K562 (cell line): ENCODE data around the gene DHX40. TPM values are rescaled to one million over a fixed set of nuclear protein-coding genes. Genes with fewer than 3 reads are reported as not detected.

Source experiments
- BCL6 ChIP-seq: fragments of 250-450 bp; sonication (Bioruptor Pico); IDR thresholded peaks from 2 replicates; pipeline ENCODE4 v1.4.0; 2020
- CHD4 ChIP-seq: fragments of 200-600 bp; sonication (generic); IDR thresholded peaks from 3 replicates; pipeline ENCODE4 v1.6.1; 2012; ENCODE audit warnings: low read depth, mild to moderate bottlenecking, mixed read lengths, low read length, inconsistent platforms; ENCODE audit not compliant: insufficient read depth, insufficient replicate concordance, poor library complexity, severe bottlenecking
- DEAF1 ChIP-seq: fragments of 450-650 bp; formaldehyde crosslinking; IDR thresholded peaks from 2 replicates; pipeline ENCODE4 v1.4.0; 2020; ENCODE audit warnings: mild to moderate bottlenecking, moderate library complexity
- FOXA3 ChIP-seq, 2 experiments: fragments of 450-650 bp in 1 of 2; sonication (generic) in 1 of 2; formaldehyde crosslinking; IDR thresholded peaks in 1 of 2; conservative IDR thresholded peaks in 1 of 2; 2 replicates each; pipeline versions ENCODE4 v1.4.0 to v1.8.0; 2020 to 2022; ENCODE audit warnings: mild to moderate bottlenecking in 2 of 2, missing genetic modification reagents in 1 of 2
- KDM2B ChIP-seq: fragments of 250-450 bp; sonication (Bioruptor Pico); IDR thresholded peaks from 2 replicates; pipeline ENCODE4 v1.8.0; 2021; ENCODE audit warnings: mild to moderate bottlenecking, moderate library complexity
- NFIX ChIP-seq: fragments of 250-450 bp; sonication (Bioruptor Pico); IDR thresholded peaks from 2 replicates; pipeline ENCODE4 v1.4.0; 2020; ENCODE audit warnings: low read depth, mild to moderate bottlenecking, moderate library complexity
- NUFIP1 ChIP-seq: fragments of 450-650 bp; IDR thresholded peaks from 2 replicates; pipeline ENCODE4 v1.6.1; 2018; ENCODE audit not compliant: partially characterized antibody
- PHF21A ChIP-seq: fragments of 450-650 bp; IDR thresholded peaks from 2 replicates; pipeline ENCODE4 v1.6.1; 2017; ENCODE audit warnings: low read depth, borderline replicate concordance
- SAFB ChIP-seq: fragments of 200-400 bp; formaldehyde crosslinking; IDR thresholded peaks from 2 replicates; pipeline ENCODE4 v1.6.1; 2017; ENCODE audit warnings: low read depth, low read length, borderline replicate concordance
- SRF ChIP-seq, 2 experiments: fragments of 250-450, 450-650 bp in 1 of 2; sonication (Bioruptor Pico) in 1 of 2; sonication (generic) in 1 of 2; formaldehyde crosslinking; IDR thresholded peaks; 2 replicates each; pipeline versions ENCODE4 v1.5.0 to v1.5.1; 2020 to 2022; ENCODE audit warnings: mild to moderate bottlenecking in 1 of 2, missing genetic modification reagents in 1 of 2
- SRSF7 ChIP-seq: fragments of 200-400 bp; formaldehyde crosslinking; optimal IDR thresholded peaks from 2 replicates; pipeline ENCODE3; 2017; ENCODE audit warnings: mild to moderate bottlenecking, low read depth, low read length
- STAT5A ChIP-seq: IDR thresholded peaks from 2 replicates; pipeline ENCODE4 v1.6.1; 2012; ENCODE audit warnings: low read length, inconsistent platforms, borderline replicate concordance
- TRIM28 ChIP-seq: fragments of 450-650 bp; IDR thresholded peaks from 2 replicates; pipeline ENCODE4 v1.6.1; 2017
- U2AF1 ChIP-seq: fragments of 200-400 bp; formaldehyde crosslinking; optimal IDR thresholded peaks from 2 replicates; pipeline ENCODE3; 2017; ENCODE audit warnings: mild to moderate bottlenecking, low read depth, low read length, moderate library complexity
- USF1 ChIP-seq: sonication (generic); formaldehyde crosslinking; IDR thresholded peaks from 2 replicates; pipeline ENCODE4 v1.9.0; 2022; ENCODE audit warnings: mild to moderate bottlenecking, missing genetic modification reagents
- ZBTB5 ChIP-seq: fragments of 450-650 bp; IDR thresholded peaks from 2 replicates; pipeline ENCODE4 v1.6.1; 2017; ENCODE audit warnings: antibody characterized with exemption
- ZNF121 ChIP-seq: sonication (generic); formaldehyde crosslinking; conservative IDR thresholded peaks from 2 replicates; pipeline ENCODE4 v1.8.0; 2022; ENCODE audit warnings: missing genetic modification reagents
- ZNF140 ChIP-seq: fragments of 250-450 bp; sonication (Bioruptor Pico); IDR thresholded peaks from 2 replicates; pipeline ENCODE4 v1.8.0; 2021; ENCODE audit warnings: moderate library complexity, mild to moderate bottlenecking, inconsistent platforms
- ZNF668 ChIP-seq: fragments of 250-450 bp; sonication (Bioruptor Pico); IDR thresholded peaks from 2 replicates; pipeline ENCODE4 v1.8.0; 2022; ENCODE audit warnings: mild to moderate bottlenecking, inconsistent platforms
- ZNF695 ChIP-seq: fragments of 450-650 bp; formaldehyde crosslinking; IDR thresholded peaks from 2 replicates; pipeline ENCODE4 v1.4.0; 2020; ENCODE audit warnings: mild to moderate bottlenecking, moderate library complexity
- ZNF79 ChIP-seq: fragments of 250-450 bp; sonication (Bioruptor Pico); IDR thresholded peaks from 2 replicates; pipeline ENCODE4 v1.4.0; 2020; ENCODE audit warnings: low read depth, mild to moderate bottlenecking, moderate library complexity
- polyA plus RNA-seq, 8 experiments: library from polyadenylated mRNA; depleted of rRNA in 4 of 8; stranded (reverse) in 5 of 8; unstranded in 3 of 8; fragments of >200 nt; fragmentation: Nextera tagmentation in 2 of 8; fragmentation: Illumina TruSeq in 1 of 8; extraction: Ambion mirVana in 2 of 8; extraction: Trizol in 1 of 8; gene quantifications; 2 replicates each; pipeline versions ENCODE4 v1.2.1 to v1.2.3, GENCODE V29; 2011 to 2014; ENCODE audit warnings: inconsistent platforms in 1 of 8, missing spikeins in 1 of 8
- total RNA-seq, 7 experiments: library from RNA; depleted of rRNA in 6 of 7; stranded (reverse); fragments of >200 nt in 6 of 7; fragmentation: Illumina TruSeq in 2 of 7; extraction: Trizol in 2 of 7; gene quantifications; 2 replicates each; pipeline versions ENCODE4 v1.2.1 to v1.2.3, GENCODE V29; 2011 to 2021; ENCODE audit warnings: low replicate concordance in 1 of 7
- TF ChIP-seq, protein P1 (sequence below): fragments of 250-450 bp; sonication (Bioruptor Pico); IDR thresholded peaks from 2 replicates; pipeline ENCODE4 v1.8.0; 2022; ENCODE audit warnings: moderate library complexity, mild to moderate bottlenecking, inconsistent platforms
- TF ChIP-seq, protein P2 (sequence below): sonication (generic); formaldehyde crosslinking; IDR thresholded peaks from 2 replicates; pipeline ENCODE4 v1.9.0; 2022; ENCODE audit warnings: mild to moderate bottlenecking, missing genetic modification reagents

DHX40 gene
- total and polyA plus RNA-seq, 9 of the 15 experiments (the other 6 are each of a cell fraction or from before 2014, with no cell fraction given) = 7.2 to 38.6 (median 18.7) TPM

DNA sequence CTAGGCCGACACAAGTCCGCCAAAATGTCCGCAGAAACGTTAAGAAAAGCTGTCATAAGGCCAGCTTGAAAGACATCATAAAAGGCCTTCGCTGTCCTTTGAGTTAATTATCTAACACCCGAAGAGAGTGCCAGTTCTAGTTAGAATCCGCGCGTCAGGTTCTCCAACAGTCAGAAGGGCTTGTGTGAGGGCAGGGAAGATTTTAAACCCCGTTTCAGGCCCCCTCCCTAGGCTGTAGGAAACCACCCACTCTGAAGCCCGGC, 53.6 kb downstream of the DHX40 start (continued):
- TF ChIP-seq U2AF1 (no peak), USF1 (CRISPR knock-in tag) (no peak), ZBTB5 (no peak), ZNF695 (CRISPR knock-in tag) (no peak), ZNF668 (CRISPR knock-in tag) (no peak), NFIX (CRISPR knock-in tag) (no peak), NUFIP1 (no peak), FOXA3 (CRISPR knock-in tag; conservative IDR thresholded peaks at IDR 0.05 in 1 of 2, IDR thresholded peaks at IDR 0.05 in 1 of 2) (no peak), SRSF7 (no peak), DEAF1 (no peak), STAT5A (0 out of 2 replicates have a peak, but pooled peaks have one; percentile 29), BCL6 (CRISPR knock-in tag) (no peak), ZNF121 (CRISPR knock-in tag) (no peak), CHD4 (no peak), ZNF79 (no peak), SRF (CRISPR knock-in tag; IDR thresholded peaks at IDR 0.05) (peak in 1 of 2 experiments; percentile 60; a peak in 1 of 4 replicates), TRIM28 (no peak), PHF21A (no peak), ZNF140 (CRISPR knock-in tag) (no peak), SAFB (no peak), KDM2B (CRISPR knock-in tag) (0 out of 2 replicates have a peak, but pooled peaks have one; percentile 32)
- TF ChIP-seq, protein P1, sequence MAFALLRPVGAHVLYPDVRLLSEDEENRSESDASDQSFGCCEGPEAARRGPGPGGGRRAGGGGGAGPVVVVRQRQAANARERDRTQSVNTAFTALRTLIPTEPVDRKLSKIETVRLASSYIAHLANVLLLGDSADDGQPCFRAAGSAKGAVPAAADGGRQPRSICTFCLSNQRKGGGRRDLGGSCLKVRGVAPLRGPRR (CRISPR knock-in tag) = no peak
- TF ChIP-seq, protein P2, sequence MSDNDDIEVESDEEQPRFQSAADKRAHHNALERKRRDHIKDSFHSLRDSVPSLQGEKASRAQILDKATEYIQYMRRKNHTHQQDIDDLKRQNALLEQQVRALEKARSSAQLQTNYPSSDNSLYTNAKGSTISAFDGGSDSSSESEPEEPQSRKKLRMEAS (CRISPR knock-in tag) = no peak
